Measurements from ENCODE around the gene CASP7. TPM values are rescaled to one million over a fixed set of nuclear protein-coding genes. Genes with fewer than 3 reads are reported as not detected.
A peak's percentile ranks its signal among the peaks of the same experiment; 100 is the strongest.

CASP7 gene
- total RNA-seq, 1 experiment from 2014 or later: 38.2 TPM

DNA sequence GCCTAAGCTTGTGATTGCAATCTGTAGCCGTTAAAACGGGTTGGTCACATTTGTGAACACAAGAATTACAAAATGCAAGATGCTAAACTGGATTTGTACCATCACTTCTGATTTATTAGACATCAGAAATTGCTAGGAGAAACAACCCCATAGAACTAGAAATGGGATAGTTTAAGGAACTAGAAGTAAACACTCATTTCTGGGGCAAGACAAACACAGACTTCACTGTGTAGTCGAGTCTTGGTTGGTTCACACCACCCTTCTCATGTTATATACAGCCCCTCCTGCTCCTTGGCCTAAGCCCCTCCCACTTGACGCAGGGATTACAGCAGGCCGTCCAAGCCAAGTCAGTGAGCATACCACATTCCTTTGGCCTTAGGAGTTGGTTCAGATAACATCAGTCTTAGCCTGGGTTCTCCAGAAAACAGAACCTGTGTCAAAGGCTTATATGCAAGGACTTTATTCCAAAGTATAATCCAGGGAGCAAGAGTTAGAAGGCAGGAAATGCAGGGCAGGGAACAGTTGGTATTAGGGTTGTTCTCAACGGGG, 13.8 kb upstream of the CASP7 start:
- H3K4me1 ChIP-seq (ENCODE audit: control insufficient read depth, insufficient read depth, low read length): no peaks in the 10 kb centered on the region
- no peaks in the 10 kb centered on the region for H3K36me3 ChIP-seq (ENCODE audit: control insufficient read depth, insufficient read depth, low read length)
- intact Hi-C loops (cut with micrococcal nuclease; ENCODE audit: unreplicated experiment): no loop called here
- POLR2A ChIA-PET: no interaction called here
- no TSS peak for BruUV-seq (replicated peaks)
- ATAC-seq: peak; percentile 51; the same call in 1 of the 2 replicates
- no peak overlapping the region for H3K27ac ChIP-seq (ENCODE audit: low read length)
- CTCF ChIA-PET: no interaction called here
- no peak for DNase-seq (ENCODE audit: low read depth, low spot score)
- in situ Hi-C loops (cut with HindIII; ENCODE audit: low pct_unique_long_range_greater_than_20kb, low sequenced_read_pairs): no loop called here
- no peak overlapping the region for H3K4me3 ChIP-seq (ENCODE audit: low read depth in 2 of 2, low read length in 2 of 2)
- TF ChIP-seq, protein P1, sequence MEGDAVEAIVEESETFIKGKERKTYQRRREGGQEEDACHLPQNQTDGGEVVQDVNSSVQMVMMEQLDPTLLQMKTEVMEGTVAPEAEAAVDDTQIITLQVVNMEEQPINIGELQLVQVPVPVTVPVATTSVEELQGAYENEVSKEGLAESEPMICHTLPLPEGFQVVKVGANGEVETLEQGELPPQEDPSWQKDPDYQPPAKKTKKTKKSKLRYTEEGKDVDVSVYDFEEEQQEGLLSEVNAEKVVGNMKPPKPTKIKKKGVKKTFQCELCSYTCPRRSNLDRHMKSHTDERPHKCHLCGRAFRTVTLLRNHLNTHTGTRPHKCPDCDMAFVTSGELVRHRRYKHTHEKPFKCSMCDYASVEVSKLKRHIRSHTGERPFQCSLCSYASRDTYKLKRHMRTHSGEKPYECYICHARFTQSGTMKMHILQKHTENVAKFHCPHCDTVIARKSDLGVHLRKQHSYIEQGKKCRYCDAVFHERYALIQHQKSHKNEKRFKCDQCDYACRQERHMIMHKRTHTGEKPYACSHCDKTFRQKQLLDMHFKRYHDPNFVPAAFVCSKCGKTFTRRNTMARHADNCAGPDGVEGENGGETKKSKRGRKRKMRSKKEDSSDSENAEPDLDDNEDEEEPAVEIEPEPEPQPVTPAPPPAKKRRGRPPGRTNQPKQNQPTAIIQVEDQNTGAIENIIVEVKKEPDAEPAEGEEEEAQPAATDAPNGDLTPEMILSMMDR (IDR thresholded peaks at IDR 0.05): no peak
- TF ChIP-seq POLR2AphosphoS5 (IDR thresholded peaks at IDR 0.05; ENCODE audit: low read depth, low read length): no peak
- H3K9me3 ChIP-seq (ENCODE audit: control insufficient read depth, insufficient read depth, low read depth, low read length): no peaks in the 10 kb centered on the region
- H3K27me3 ChIP-seq (ENCODE audit: control insufficient read depth, insufficient read depth, low read length): peaks cover 11% of the 10 kb centered on the region

DNA sequence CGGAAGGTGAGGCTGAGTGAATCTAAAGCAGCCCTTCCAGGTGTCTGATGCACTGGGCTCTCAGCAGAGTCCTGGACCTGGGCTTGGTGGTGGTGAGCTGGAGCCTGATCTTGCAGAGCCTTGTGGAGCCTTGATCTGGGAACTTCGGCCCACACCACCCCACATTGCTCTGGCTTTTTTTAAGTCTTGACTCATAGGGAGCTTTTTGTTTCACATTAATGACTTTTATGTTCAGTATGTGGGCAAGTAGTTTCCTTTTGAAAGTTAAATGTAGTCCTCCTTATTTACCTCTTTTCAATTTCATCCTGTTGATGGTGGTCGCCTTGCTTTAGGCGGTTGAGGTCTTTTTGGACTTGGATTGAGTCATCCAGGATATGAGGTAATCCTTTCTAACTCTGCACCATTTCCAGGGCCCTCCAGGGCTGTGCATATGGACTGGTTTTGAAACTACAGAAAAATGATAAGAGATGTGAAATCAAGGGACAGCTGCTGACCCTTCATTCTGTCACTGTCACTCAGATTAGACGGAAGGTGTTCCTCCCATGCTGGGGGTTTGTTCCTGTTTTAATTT, 12.9 kb upstream of the CASP7 start:
- POLR2A ChIA-PET: no interaction called here

More for the DNA sequence above, 12.9 kb upstream of the CASP7 start:
- intact Hi-C loops (cut with micrococcal nuclease; ENCODE audit: unreplicated experiment): no loop called here
- Histone ChIP-seq H3K4me1 (ENCODE audit: control insufficient read depth, insufficient read depth, low read length) (no peaks in the 10 kb centered on the region), H3K36me3 (ENCODE audit: control insufficient read depth, insufficient read depth, low read length) (no peaks in the 10 kb centered on the region), H3K4me3 (ENCODE audit: low read depth in 2 of 2, low read length in 2 of 2) (no peak overlapping the region), H3K9me3 (ENCODE audit: control insufficient read depth, insufficient read depth, low read depth, low read length) (no peaks in the 10 kb centered on the region), H3K27ac (ENCODE audit: low read length) (no peak overlapping the region), H3K27me3 (ENCODE audit: control insufficient read depth, insufficient read depth, low read length) (peaks cover 8% of the 10 kb centered on the region)
- TF ChIP-seq, protein P2, sequence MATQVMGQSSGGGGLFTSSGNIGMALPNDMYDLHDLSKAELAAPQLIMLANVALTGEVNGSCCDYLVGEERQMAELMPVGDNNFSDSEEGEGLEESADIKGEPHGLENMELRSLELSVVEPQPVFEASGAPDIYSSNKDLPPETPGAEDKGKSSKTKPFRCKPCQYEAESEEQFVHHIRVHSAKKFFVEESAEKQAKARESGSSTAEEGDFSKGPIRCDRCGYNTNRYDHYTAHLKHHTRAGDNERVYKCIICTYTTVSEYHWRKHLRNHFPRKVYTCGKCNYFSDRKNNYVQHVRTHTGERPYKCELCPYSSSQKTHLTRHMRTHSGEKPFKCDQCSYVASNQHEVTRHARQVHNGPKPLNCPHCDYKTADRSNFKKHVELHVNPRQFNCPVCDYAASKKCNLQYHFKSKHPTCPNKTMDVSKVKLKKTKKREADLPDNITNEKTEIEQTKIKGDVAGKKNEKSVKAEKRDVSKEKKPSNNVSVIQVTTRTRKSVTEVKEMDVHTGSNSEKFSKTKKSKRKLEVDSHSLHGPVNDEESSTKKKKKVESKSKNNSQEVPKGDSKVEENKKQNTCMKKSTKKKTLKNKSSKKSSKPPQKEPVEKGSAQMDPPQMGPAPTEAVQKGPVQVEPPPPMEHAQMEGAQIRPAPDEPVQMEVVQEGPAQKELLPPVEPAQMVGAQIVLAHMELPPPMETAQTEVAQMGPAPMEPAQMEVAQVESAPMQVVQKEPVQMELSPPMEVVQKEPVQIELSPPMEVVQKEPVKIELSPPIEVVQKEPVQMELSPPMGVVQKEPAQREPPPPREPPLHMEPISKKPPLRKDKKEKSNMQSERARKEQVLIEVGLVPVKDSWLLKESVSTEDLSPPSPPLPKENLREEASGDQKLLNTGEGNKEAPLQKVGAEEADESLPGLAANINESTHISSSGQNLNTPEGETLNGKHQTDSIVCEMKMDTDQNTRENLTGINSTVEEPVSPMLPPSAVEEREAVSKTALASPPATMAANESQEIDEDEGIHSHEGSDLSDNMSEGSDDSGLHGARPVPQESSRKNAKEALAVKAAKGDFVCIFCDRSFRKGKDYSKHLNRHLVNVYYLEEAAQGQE (IDR thresholded peaks at IDR 0.05; ENCODE audit: insufficient read depth in 1 of 2, low read depth in 2 of 2, low read length in 1 of 2): no peak
- no peak for TF ChIP-seq SIN3A (IDR thresholded peaks at IDR 0.05; ENCODE audit: borderline replicate concordance, insufficient read depth, low read depth, low read length)
- CTCF ChIA-PET: no interaction called here
- ATAC-seq (no peak), DNase-seq (ENCODE audit: low read depth, low spot score) (no peak)
- in situ Hi-C loops (cut with HindIII; ENCODE audit: low pct_unique_long_range_greater_than_20kb, low sequenced_read_pairs): no loop called here
- no TSS peak for BruUV-seq (replicated peaks)

Data from Panc1 (cell line).